Karpas-422 (cell line): ENCODE measurements around the gene KRTAP2-1. TPM values are rescaled to one million over a fixed set of nuclear protein-coding genes. Genes with fewer than 3 reads are reported as not detected.
"Not testable (repeated sequence)": the region's sequence is repeated elsewhere in the genome, so short reads cannot be mapped to it uniquely, and the experiment has no call there.

Source experiments
- DNase-seq: peaks from one replicate; pipeline ENCODE4 v3.0.0-alpha.2; 2015
- H2AFZ ChIP-seq: fragments of 200-600 bp; sonication (generic); 2 replicates; pipeline ENCODE4 v1.6.1; 2014; ENCODE audit warnings: antibody characterized with exemption, low read length, mixed read lengths
- H3K27ac ChIP-seq: fragments of 200-600 bp; sonication (generic); 2 replicates; pipeline ENCODE4 v1.5.1; 2014; ENCODE audit warnings: mild to moderate bottlenecking, low read length, moderate library complexity
- H3K27me3 ChIP-seq: fragments of 200-600 bp; sonication (generic); 2 replicates; pipeline ENCODE4 v1.6.1; 2014; ENCODE audit warnings: low read length, mixed read lengths
- H3K36me3 ChIP-seq: fragments of 200-600 bp; sonication (generic); 2 replicates; pipeline ENCODE4 v1.6.1; 2014; ENCODE audit warnings: low read length, mixed read lengths; ENCODE audit not compliant: insufficient read depth
- H3K4me1 ChIP-seq: fragments of 200-600 bp; sonication (generic); 2 replicates; pipeline ENCODE4 v1.6.1; 2014; ENCODE audit warnings: mild to moderate bottlenecking, low read length, mixed read lengths
- H3K4me2 ChIP-seq: fragments of 200-600 bp; sonication (generic); 2 replicates; pipeline ENCODE4 v1.6.1; 2014; ENCODE audit warnings: low read length, low read depth, mild to moderate bottlenecking; ENCODE audit not compliant: poor library complexity, severe bottlenecking
- H3K4me3 ChIP-seq: fragments of 200-600 bp; sonication (generic); 2 replicates; pipeline ENCODE4 v1.5.1; 2014; ENCODE audit warnings: mild to moderate bottlenecking, antibody characterized with exemption, low read length, mixed read lengths
- H3K79me2 ChIP-seq: fragments of 200-600 bp; sonication (generic); 2 replicates; pipeline ENCODE4 v1.6.1; 2014; ENCODE audit warnings: mild to moderate bottlenecking, low read length, mixed read lengths
- H3K9ac ChIP-seq: fragments of 200-600 bp; sonication (generic); 2 replicates; pipeline ENCODE4 v1.6.0; 2014; ENCODE audit warnings: low read length
- H3K9me2 ChIP-seq: fragments of 200-600 bp; sonication (generic), shearing (Covaris generic); replicated peaks from 2 replicates; pipeline ENCODE4 v1.6.0; 2014; ENCODE audit warnings: mild to moderate bottlenecking, low read length, moderate library complexity; ENCODE audit not compliant: insufficient read depth
- H3K9me3 ChIP-seq: fragments of 300-700, 200-600 bp; sonication (generic); 2 replicates; pipeline ENCODE4 v1.6.1; 2014; ENCODE audit warnings: low read length, mixed read lengths
- H4K20me1 ChIP-seq: fragments of 200-600 bp; sonication (generic); 2 replicates; pipeline ENCODE4 v1.6.1; 2014; ENCODE audit warnings: mild to moderate bottlenecking, antibody characterized with exemption, low read length, low read depth; ENCODE audit not compliant: insufficient read depth
- total RNA-seq: library from RNA; depleted of rRNA; stranded (reverse); fragments of >200 nt; shearing (Covaris generic); gene quantifications from 2 replicates; pipeline ENCODE4 v1.2.3, GENCODE V29; 2014; ENCODE audit warnings: low replicate concordance; rRNA removed

The KRTAP2-1 gene, protein sequence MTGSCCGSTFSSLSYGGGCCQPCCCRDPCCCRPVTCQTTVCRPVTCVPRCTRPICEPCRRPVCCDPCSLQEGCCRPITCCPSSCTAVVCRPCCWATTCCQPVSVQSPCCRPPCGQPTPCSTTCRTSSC
- not detected in 2 replicates for total RNA-seq

DNA sequence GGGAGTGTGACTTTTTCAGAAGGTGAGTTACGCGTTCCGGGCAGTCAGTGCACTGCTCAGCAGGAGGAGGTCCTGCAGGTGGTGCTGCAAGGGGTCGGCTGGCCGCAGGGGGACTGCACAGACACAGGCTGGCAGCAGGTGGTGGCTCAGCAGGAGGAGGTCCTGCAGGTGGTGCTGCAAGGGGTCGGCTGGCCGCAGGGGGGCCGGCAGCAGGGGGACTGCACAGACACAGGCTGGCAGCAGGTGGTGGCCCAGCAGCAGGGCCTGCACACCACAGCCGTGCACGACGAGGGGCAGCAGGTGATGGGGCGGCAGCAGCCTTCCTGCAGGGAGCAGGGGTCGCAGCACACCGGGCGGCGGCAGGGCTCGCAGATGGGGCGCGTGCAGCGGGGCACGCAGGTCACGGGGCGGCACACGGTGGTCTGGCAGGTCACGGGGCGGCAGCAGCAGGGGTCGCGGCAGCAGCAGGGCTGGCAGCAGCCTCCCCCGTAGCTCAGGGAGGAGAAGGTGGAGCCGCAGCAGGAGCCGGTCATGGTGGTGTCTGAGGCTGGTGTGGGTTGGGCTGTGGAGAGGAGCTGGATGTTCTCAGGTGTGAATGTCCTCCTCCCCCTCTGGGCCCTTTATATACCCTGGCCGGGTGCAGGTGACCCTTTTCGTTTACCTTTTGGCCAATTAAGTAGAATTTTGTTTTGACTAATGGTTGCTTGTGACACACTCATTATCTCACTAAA, at the start of gene KRTAP2-1:
KRTAP2-1 (minus strand) TSS at position 582 of the 731 bp plus-strand sequence; CDS start at position 533, 49 bp downstream.
- H3K4me3 ChIP-seq, H3K4me2 ChIP-seq, H3K9ac ChIP-seq, H3K79me2 ChIP-seq, H4K20me1 ChIP-seq, H3K4me1 ChIP-seq, H2AFZ ChIP-seq, H3K9me2 ChIP-seq, H3K27me3 ChIP-seq, H3K27ac ChIP-seq, H3K36me3 ChIP-seq, H3K9me3 ChIP-seq: not testable (repeated sequence)
- DNase-seq, result peak; percentile 30

DNA sequence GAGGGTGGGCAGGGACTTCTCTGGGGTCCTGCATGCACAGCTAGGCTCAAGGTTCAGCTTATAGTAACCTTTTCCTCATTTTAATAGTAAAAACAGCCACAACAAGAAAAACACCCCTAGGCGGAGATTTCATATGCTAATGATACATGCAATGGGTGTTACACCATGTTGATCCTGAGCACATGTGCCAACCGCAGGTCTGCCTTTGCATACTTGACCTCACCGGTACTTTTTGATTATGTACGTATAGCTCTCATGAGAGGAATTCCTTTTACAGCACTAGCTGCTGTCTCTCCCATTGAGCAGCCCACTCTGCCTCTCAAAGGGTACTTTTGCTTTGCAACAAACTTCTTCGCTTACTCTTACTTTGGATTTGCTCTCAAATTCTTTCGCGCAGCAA, 48.9 kb upstream of the KRTAP2-1 start:
- Histone ChIP-seq H3K27me3 (no peaks in the 10 kb centered on the region), H3K4me2 (no peak overlapping the region), H2AFZ (no peak overlapping the region), H3K27ac (no peak overlapping the region), H3K9me2 (no peaks in the 10 kb centered on the region), H3K4me3 (no peak overlapping the region), H3K36me3 (no peaks in the 10 kb centered on the region), H4K20me1 (no peaks in the 10 kb centered on the region), H3K9ac (no peak overlapping the region), H3K79me2 (no peaks in the 10 kb centered on the region), H3K4me1 (no peaks in the 10 kb centered on the region), H3K9me3 (no peaks in the 10 kb centered on the region)
- DNase-seq, result no peak

DNA sequence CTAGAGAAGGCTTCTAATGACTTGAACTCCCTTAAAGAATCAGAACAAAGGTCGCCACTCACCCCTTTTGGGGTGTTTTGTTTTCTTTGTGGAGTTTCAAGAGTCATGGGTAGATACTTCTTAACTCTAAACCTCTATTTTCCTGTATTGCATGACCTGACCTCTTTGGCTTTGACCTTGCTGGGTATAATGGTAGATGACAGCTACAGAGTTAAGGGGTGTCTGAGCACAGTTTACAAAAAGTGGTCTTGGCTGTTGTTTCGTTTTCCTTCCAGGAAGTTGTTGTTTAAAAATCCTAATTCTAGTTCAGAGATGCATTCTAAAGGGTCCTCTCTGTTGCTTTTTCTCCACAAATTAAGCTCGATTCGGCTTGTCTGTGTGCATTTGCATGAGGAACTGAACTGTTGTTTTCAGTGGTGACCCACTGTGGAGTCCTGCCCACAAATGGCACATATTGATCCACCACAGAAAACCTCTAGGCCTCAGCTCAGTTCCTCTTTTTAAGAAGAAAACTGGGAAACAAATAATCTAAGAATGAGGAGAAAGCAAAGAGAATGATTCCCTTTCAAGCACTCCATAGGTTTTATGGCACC, 41.7 kb upstream of the KRTAP2-1 start:
- DNase-seq, H3K4me2 ChIP-seq: not testable (repeated sequence)

DNA sequence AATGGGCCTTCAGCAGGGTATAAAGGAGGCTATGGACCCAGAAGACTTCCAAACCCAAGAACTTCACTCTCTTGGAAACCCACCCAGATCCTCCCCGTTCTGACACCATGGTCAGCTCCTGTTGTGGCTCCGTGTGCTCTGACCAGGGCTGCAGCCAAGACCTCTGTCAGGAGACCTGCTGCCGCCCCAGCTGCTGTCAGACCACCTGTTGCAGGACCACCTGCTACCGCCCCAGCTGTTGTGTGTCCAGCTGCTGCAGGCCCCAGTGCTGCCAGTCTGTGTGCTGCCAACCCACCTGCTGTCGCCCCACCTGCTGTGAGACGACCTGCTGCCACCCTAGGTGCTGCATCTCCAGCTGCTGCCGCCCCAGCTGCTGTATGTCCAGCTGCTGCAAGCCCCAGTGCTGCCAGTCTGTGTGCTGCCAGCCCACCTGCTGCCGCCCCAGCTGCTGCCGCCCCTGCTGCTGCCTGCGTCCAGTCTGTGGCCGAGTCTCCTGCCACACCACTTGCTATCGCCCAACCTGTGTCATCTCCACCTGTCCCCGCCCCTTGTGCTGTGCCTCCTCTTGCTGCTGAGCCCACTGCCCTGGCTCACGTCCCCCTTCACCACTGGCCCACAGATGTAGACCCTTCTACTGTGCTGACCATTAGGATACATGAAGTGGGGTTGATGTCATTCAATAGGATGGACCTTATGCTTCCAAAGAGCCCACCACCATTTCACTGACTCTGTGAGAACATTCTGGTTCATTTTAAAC, 37.2 kb upstream of the KRTAP2-1 start, which contains the start of gene KRTAP4-7:
KRTAP4-7 (plus strand) TSS at position 51 of the 757 bp plus-strand sequence; CDS start at position 108, 57 bp downstream.
- H3K4me2 ChIP-seq, H3K27me3 ChIP-seq, H3K36me3 ChIP-seq, H3K4me1 ChIP-seq, H3K79me2 ChIP-seq, H2AFZ ChIP-seq, DNase-seq, H3K27ac ChIP-seq, H3K9me2 ChIP-seq, H4K20me1 ChIP-seq, H3K4me3 ChIP-seq, H3K9ac ChIP-seq, H3K9me3 ChIP-seq: not testable (repeated sequence)

More for the DNA sequence above, 41.7 kb upstream of the KRTAP2-1 start:
- H3K9me3 ChIP-seq, H3K36me3 ChIP-seq, H3K79me2 ChIP-seq, H3K4me1 ChIP-seq, H3K27ac ChIP-seq, H3K9ac ChIP-seq, H3K4me3 ChIP-seq, H4K20me1 ChIP-seq, H2AFZ ChIP-seq, H3K9me2 ChIP-seq, H3K27me3 ChIP-seq: not testable (repeated sequence)

DNA sequence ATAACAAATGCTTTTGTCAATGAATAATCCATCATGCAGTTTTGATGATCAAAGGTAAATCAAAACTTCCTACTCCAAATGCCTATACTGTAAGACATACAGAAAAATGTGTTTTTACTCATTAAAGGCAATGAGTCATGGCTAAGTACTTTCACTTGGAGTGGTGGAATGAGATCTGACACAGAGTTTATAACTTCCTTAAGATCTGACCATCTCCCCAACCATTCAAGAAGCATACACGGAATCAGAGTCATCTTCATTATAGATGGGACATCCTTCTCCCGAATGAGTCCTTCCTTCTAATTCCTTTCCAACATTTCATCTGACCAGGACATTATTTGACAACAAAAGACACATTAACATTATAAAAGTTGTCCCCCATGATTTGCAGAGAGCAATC, 36.3 kb upstream of the KRTAP2-1 start:
- not testable (repeated sequence) for H3K9me3 ChIP-seq, H3K4me3 ChIP-seq, DNase-seq, H3K9ac ChIP-seq, H3K4me1 ChIP-seq, H3K27ac ChIP-seq, H4K20me1 ChIP-seq, H3K36me3 ChIP-seq, H2AFZ ChIP-seq, H3K27me3 ChIP-seq, H3K9me2 ChIP-seq, H3K79me2 ChIP-seq, H3K4me2 ChIP-seq

DNA sequence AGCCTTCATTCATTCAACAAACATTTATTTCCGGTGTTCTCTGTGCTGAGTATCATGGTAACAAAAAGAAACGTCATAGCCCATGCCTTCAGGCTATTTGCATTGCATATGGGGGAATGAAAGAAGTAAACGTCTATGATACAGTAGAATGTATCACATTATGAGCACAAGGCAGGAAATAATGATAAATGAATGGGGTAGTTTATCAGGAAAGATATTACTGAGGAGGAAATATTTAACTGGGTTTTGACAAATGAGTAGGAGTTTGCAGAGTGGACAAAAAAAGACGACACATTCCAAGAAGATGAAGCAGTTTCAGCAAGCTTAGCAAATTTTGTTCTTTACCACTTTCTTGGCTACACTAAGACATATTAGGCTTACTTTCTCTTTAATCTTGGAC, 35.5 kb upstream of the KRTAP2-1 start:
- no peaks in the 10 kb centered on the region for H3K27me3 ChIP-seq
- no peak overlapping the region for H2AFZ ChIP-seq
- H3K9me2 ChIP-seq, result no peaks in the 10 kb centered on the region
- no peak overlapping the region for H3K9ac ChIP-seq
- H3K9me3 ChIP-seq, result no peaks in the 10 kb centered on the region
- H3K4me1 ChIP-seq, result no peaks in the 10 kb centered on the region
- H4K20me1 ChIP-seq, result no peaks in the 10 kb centered on the region
- no peaks in the 10 kb centered on the region for H3K36me3 ChIP-seq
- H3K79me2 ChIP-seq, result no peaks in the 10 kb centered on the region
- H3K4me2 ChIP-seq, result no peak overlapping the region
- no peak for DNase-seq
- no peak overlapping the region for H3K4me3 ChIP-seq
- H3K27ac ChIP-seq, result no peak overlapping the region

DNA sequence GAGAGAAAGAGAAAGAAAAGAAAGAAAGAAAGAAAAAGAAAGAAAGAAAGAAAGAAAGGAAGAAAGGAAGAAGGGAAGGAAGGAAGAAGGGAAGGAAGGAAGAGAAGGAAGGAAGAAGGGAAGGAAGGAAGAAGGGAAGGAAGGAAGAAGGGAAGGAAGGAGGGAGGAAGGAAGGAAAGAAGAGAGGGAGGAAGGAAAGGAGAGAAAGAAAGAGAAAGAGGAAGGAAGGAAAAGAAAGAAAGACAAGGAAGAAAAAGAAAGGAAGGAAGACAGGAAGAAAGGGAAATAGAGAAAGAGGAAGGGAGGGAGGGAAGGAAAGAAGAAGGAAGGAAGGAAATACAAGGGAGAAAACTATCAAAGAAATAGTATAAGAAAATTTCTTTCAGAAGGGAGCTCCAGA, 29.7 kb upstream of the KRTAP2-1 start:
- Histone ChIP-seq H3K27ac (no peak overlapping the region), H3K9ac (no peak overlapping the region), H3K4me3 (no peak overlapping the region), H3K9me3 (no peaks in the 10 kb centered on the region), H3K36me3 (no peaks in the 10 kb centered on the region), H3K79me2 (no peaks in the 10 kb centered on the region), H2AFZ (no peak overlapping the region), H4K20me1 (no peaks in the 10 kb centered on the region), H3K27me3 (no peaks in the 10 kb centered on the region), H3K4me1 (no peaks in the 10 kb centered on the region), H3K4me2 (no peak overlapping the region), H3K9me2 (no peaks in the 10 kb centered on the region)
- DNase-seq, result no peak

DNA sequence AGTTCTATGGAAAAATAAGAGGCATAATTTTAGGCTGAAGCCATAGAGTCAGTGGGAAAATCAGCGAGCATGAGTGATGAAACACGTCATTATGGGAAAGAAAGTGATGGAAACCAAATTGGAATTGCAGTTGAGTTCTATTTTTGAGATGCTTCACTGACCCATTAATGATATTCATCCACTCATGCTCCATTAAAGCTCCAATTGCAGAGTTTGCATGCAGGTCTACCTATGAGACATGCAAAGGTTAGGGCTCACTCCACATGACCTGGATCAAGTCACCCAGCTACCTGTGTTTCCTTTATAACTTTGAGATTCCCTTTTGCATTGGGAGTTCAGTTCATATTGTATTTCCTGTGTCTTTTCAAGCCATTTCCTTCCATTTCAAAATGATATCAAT, 26.6 kb upstream of the KRTAP2-1 start:
- H3K79me2 ChIP-seq, result no peaks in the 10 kb centered on the region

More for the DNA sequence above, 26.6 kb upstream of the KRTAP2-1 start:
- H3K9ac ChIP-seq, result no peak overlapping the region
- no peaks in the 10 kb centered on the region for H3K9me2 ChIP-seq
- no peaks in the 10 kb centered on the region for H4K20me1 ChIP-seq
- no peak overlapping the region for H3K4me2 ChIP-seq
- no peak overlapping the region for H3K4me3 ChIP-seq
- H3K9me3 ChIP-seq, result no peaks in the 10 kb centered on the region
- H3K4me1 ChIP-seq, result no peaks in the 10 kb centered on the region
- no peaks in the 10 kb centered on the region for H3K27me3 ChIP-seq
- DNase-seq, result no peak
- H2AFZ ChIP-seq, result no peak overlapping the region
- H3K36me3 ChIP-seq, result no peaks in the 10 kb centered on the region
- no peak overlapping the region for H3K27ac ChIP-seq
